ENCODE measurements around the gene RPL3.

DNA sequence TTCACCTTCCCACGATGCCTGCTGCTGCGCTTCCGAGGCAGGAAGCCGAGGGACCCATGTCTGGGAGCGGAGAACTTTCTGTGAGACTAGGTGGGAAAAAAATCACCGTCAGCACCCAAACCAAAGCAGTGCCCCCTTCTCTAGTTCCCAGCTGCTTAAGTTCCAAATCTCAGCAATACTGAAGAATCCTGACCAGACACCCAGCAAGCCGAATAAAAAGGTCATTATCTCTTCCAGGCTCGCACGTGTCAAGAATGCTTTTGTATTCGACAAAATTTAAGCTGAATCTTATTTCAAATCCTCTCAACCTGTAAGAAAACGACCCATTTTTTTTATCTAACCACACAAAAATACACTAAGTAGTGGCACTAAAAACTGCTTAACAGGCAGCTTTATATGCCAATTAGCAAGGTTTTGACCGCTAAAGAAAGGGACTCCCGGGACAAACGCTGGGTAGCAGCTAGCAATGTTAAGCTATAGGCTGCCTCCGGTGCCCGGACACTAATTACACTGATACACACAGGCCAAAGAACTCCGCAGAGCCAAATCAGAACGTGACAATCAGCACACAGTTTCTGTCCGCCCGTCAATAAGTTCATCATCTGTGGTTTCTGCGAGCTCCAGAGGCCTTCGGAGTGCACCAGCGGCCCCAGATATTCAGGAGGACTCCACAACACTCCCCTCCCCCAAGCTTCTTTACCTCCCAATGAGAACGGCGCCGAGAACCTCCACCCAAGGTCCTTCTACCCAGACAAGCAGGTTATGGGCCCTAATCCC is 728 bp downstream of the RPL3 start:
- no peak for TF ChIP-seq CTCF (IDR thresholded peaks at IDR 0.05; ENCODE audit: low read depth, low read length, poor library complexity, severe bottlenecking)
- TF ChIP-seq EZH2phosphoT487 (IDR thresholded peaks at IDR 0.05; ENCODE audit: borderline replicate concordance, low read length): no peak

Measured in DOHH2 (cell line).